ENCODE measurements around the gene CFAP73.
A peak's percentile ranks its signal among the peaks of the same experiment; 100 is the strongest.

The CFAP73 gene

GRCh38 chr12:113149361-113150150 lies at the start of gene CFAP73:
Gene CFAP73, plus strand, starts transcription at chr12:113149724. Its CDS starts 134 bp downstream, at chr12:113149858.
- H3K27me3 Mint-ChIP-seq (ENCODE audit: low read depth): peaks cover 27% of the 10 kb centered on the region
- no peak within 1 kb of the TSS for H3K4me3 Mint-ChIP-seq
- no peaks in the 10 kb centered on the region for H3K9me3 Mint-ChIP-seq
- peaks cover 13% of the 10 kb centered on the region for H3K4me1 Mint-ChIP-seq (ENCODE audit: low read depth)
- H3K36me3 Mint-ChIP-seq (ENCODE audit: low read depth): no peaks in the 10 kb centered on the region
- no peak for DNase-seq (ENCODE audit: low spot score)
- H3K27ac Mint-ChIP-seq: no peak within 1 kb of the TSS

- H3K4me3 Mint-ChIP-seq: no peak overlapping the region
- H3K4me1 Mint-ChIP-seq (ENCODE audit: low read depth): peaks cover 5% of the 10 kb centered on the region
- H3K9me3 Mint-ChIP-seq: no peaks in the 10 kb centered on the region
- DNase-seq (ENCODE audit: low spot score): no peak
- no peaks in the 10 kb centered on the region for H3K36me3 Mint-ChIP-seq (ENCODE audit: low read depth)
- no peaks in the 10 kb centered on the region for H3K27me3 Mint-ChIP-seq (ENCODE audit: low read depth)
- H3K27ac Mint-ChIP-seq: no peak overlapping the region
Measured at GRCh38 chr12:113099764-113100163, 49.8 kb upstream of the CFAP73 start.

DNA sequence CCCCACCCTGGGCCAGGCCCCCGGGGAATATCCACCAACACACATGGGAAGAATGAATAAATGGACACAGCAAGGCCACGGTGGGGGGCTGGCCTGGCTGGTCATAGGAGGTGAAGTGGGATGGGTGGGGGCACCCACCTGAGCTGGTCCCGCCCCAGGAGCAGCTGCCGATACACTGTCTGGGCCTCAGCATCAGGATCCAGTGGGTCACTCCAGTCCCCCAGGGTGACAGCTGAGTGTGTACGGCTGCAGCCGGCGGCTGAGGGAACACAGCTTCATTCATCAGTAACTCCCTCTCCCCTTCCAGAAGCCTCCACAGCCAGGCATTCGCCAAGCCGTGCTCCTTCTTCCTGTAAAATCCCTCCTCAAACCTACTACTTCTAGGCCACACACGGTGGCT lies 47.8 kb upstream of the CFAP73 start:
- no peaks in the 10 kb centered on the region for H3K36me3 Mint-ChIP-seq (ENCODE audit: low read depth)
- peaks cover 5% of the 10 kb centered on the region for H3K4me1 Mint-ChIP-seq (ENCODE audit: low read depth)
- H3K9me3 Mint-ChIP-seq: no peaks in the 10 kb centered on the region
- DNase-seq (ENCODE audit: low spot score): no peak
- no peak overlapping the region for H3K4me3 Mint-ChIP-seq
- no peak overlapping the region for H3K27ac Mint-ChIP-seq
- no peaks in the 10 kb centered on the region for H3K27me3 Mint-ChIP-seq (ENCODE audit: low read depth)

- H3K27ac Mint-ChIP-seq: no peak overlapping the region
- H3K4me1 Mint-ChIP-seq (ENCODE audit: low read depth): peaks cover 5% of the 10 kb centered on the region
- H3K27me3 Mint-ChIP-seq (ENCODE audit: low read depth): no peaks in the 10 kb centered on the region
- no peaks in the 10 kb centered on the region for H3K9me3 Mint-ChIP-seq
- no peak overlapping the region for H3K4me3 Mint-ChIP-seq
- no peak for DNase-seq (ENCODE audit: low spot score)
- no peaks in the 10 kb centered on the region for H3K36me3 Mint-ChIP-seq (ENCODE audit: low read depth)
Measured at GRCh38 chr12:113102811-113103210, 46.7 kb upstream of the CFAP73 start.

GRCh38 chr12:113103756-113104450 lies 45.6 kb upstream of the CFAP73 start:
- DNase-seq (ENCODE audit: low spot score): peak; percentile 31
- H3K27ac Mint-ChIP-seq: no peak overlapping the region

DNA sequence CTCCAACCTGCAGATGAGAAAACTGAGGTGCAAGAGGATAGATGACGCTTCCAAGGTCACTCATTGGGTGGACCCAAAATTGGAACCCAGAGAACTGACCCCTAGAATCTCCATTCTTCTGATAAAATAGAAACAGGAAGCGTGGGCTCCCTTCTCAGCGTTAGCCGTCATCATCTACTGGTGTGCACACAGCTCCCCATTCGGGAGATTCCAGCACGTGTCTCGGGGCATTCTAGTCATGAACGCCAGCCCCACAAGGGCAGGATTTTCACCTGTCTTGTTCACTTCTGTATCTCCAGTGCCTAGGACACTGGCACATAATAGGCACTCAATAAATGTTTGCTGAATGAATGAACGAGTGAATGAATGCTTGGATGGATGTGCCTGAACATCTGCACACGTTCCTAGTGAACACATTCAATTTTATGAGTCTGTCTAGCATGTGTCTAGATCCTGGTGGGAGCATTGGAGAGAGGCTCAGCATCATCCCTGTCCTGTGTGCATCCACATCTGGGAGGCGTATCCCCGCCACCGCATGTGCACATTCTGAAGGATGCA lies 44.5 kb upstream of the CFAP73 start:
- H3K27me3 Mint-ChIP-seq (ENCODE audit: low read depth): no peaks in the 10 kb centered on the region
- H3K36me3 Mint-ChIP-seq (ENCODE audit: low read depth): no peaks in the 10 kb centered on the region
- H3K4me1 Mint-ChIP-seq (ENCODE audit: low read depth): peaks cover 2% of the 10 kb centered on the region
- H3K4me3 Mint-ChIP-seq: no peak overlapping the region
- H3K27ac Mint-ChIP-seq: no peak overlapping the region
- H3K9me3 Mint-ChIP-seq: no peaks in the 10 kb centered on the region
- DNase-seq (ENCODE audit: low spot score): no peak

More at GRCh38 chr12:113103756-113104450, 45.6 kb upstream of the CFAP73 start:
- Mint-ChIP-seq H3K9me3 (no peaks in the 10 kb centered on the region), H3K27me3 (ENCODE audit: low read depth) (no peaks in the 10 kb centered on the region), H3K4me1 (ENCODE audit: low read depth) (peaks cover 2% of the 10 kb centered on the region), H3K36me3 (ENCODE audit: low read depth) (no peaks in the 10 kb centered on the region), H3K4me3 (peak overlapping the region; percentile 73)

DNA sequence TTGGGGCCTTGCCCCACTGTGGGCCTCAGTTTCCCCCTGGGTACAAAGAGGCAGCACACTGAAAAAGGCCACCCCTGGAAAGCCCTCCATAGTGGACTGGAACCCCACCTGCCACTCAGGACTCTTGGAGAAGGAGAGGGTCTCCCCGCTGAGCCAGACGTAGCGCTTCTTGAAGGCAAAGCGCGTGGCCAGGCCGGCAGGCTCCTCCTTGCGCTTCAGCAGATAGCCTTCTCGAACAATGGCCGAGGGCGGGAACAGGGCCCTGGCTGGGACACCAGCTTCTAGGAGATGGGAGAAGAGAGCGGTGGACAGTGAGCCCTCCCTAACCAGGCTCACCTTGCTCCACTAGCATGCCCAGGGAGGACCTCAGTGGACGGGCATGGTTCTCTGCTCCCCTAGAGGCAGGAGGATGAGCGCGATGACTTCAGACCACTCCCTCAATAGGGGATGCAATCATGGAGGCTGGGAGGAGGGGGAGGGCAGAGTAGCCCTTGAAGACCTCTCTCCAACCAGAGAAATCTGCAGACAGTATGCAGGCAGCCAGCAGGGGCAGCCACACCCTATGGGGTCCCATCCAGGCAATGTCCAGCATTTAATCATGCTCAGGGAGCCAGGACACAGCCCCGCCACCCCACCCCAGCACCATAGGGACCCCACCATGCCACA lies 43.8 kb upstream of the CFAP73 start:
- no peaks in the 10 kb centered on the region for H3K27me3 Mint-ChIP-seq (ENCODE audit: low read depth)
- H3K4me1 Mint-ChIP-seq (ENCODE audit: low read depth): peaks cover 2% of the 10 kb centered on the region
- H3K27ac Mint-ChIP-seq: no peak overlapping the region
- H3K36me3 Mint-ChIP-seq (ENCODE audit: low read depth): no peaks in the 10 kb centered on the region
- H3K4me3 Mint-ChIP-seq: no peak overlapping the region
- H3K9me3 Mint-ChIP-seq: no peaks in the 10 kb centered on the region
- no peak for DNase-seq (ENCODE audit: low spot score)

GRCh38 chr12:113106361-113106760 lies 43.2 kb upstream of the CFAP73 start:
- Mint-ChIP-seq H3K27me3 (ENCODE audit: low read depth) (no peaks in the 10 kb centered on the region), H3K36me3 (ENCODE audit: low read depth) (no peaks in the 10 kb centered on the region), H3K9me3 (no peaks in the 10 kb centered on the region), H3K4me1 (ENCODE audit: low read depth) (peaks cover 2% of the 10 kb centered on the region), H3K4me3 (no peak overlapping the region), H3K27ac (no peak overlapping the region)
- no peak for DNase-seq (ENCODE audit: low spot score)

- DNase-seq (ENCODE audit: low spot score): no peak
- no peaks in the 10 kb centered on the region for H3K9me3 Mint-ChIP-seq
- no peaks in the 10 kb centered on the region for H3K27me3 Mint-ChIP-seq (ENCODE audit: low read depth)
- H3K4me3 Mint-ChIP-seq: no peak overlapping the region
- H3K27ac Mint-ChIP-seq: no peak overlapping the region
- H3K36me3 Mint-ChIP-seq (ENCODE audit: low read depth): no peaks in the 10 kb centered on the region
- peaks cover 2% of the 10 kb centered on the region for H3K4me1 Mint-ChIP-seq (ENCODE audit: low read depth)
Measured at GRCh38 chr12:113108308-113108707, 41.2 kb upstream of the CFAP73 start.

DNA sequence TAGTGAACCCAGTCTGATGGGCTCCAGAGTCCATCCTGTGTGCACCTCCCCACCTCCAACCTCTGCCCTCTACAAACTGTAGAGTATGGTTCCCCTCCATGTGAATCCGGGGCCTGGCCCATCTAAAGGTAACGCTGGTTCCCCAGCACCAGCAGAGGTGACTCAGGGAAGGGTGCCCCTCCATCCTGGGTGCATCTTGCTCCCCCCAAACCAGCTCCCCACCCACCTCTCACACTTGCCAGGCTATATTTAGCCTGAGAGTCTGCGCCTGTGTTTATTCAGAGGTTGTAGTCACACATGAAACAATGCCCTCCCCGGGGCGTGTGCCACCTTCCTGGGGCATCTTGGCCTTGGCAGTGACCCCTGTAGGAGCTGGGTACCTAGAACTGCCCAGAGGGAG lies 40.2 kb upstream of the CFAP73 start:
- H3K9me3 Mint-ChIP-seq: no peaks in the 10 kb centered on the region
- DNase-seq (ENCODE audit: low spot score): no peak
- no peak overlapping the region for H3K4me3 Mint-ChIP-seq
- H3K27me3 Mint-ChIP-seq (ENCODE audit: low read depth): no peaks in the 10 kb centered on the region
- H3K36me3 Mint-ChIP-seq (ENCODE audit: low read depth): no peaks in the 10 kb centered on the region
- no peak overlapping the region for H3K27ac Mint-ChIP-seq
- H3K4me1 Mint-ChIP-seq (ENCODE audit: low read depth): no peaks in the 10 kb centered on the region

DNA sequence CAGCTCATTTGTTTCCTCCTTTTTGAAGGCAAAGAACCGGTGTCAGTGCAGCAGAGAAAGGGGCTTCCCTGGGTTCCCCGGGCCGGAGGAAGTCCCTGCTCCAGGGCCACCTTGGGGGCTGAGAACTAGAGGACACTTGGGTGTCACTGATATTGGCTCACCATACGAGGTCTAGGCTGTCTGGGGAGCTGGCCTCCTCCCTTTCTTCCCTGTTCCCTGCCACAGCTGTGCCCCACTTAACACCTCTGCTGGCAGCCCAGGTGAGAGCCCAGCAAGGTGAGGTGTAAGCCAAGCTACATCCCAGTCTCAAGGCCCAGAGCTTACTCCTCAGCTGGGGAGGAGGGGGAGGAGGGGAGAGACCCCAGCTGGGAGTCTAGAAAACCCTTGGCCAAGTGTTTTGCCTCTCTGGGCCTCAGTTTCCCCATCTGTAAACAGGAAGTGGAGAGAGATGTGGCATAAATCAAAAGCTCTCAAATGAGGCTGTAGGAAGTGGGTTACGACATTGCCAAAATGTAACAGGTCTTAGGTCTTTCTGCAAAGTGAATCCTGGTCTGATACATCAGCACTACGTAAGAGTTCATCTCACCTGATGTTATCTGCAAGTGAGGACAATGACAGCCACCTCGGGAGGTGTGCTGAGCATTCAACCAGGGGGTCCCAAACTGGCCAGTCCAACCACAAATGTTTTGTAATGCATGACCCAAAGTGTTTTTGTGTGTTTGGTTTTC lies 39.5 kb upstream of the CFAP73 start:
- no peak overlapping the region for H3K4me3 Mint-ChIP-seq
- no peaks in the 10 kb centered on the region for H3K27me3 Mint-ChIP-seq (ENCODE audit: low read depth)
- no peaks in the 10 kb centered on the region for H3K9me3 Mint-ChIP-seq
- no peak for DNase-seq (ENCODE audit: low spot score)
- H3K36me3 Mint-ChIP-seq (ENCODE audit: low read depth): no peaks in the 10 kb centered on the region
- H3K27ac Mint-ChIP-seq: no peak overlapping the region
- no peaks in the 10 kb centered on the region for H3K4me1 Mint-ChIP-seq (ENCODE audit: low read depth)

DNA sequence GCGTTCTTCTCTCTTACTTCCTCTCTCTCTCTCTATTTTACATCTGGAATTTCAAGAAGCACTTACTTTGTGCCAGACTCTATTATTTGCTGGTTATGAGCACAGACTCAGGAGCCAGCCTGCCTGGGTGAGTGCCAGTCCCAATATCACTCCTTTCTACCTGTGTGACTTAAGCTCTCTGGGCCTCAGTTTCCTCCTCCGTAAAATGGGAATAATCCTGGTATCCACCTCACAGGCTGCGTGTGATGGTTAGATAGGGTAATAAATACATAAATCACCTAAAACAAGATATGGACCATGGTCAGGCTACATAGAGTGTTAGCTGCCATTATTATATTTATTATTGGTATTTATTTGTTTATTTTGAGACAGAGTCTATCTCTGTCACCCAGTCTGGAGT lies 38.3 kb upstream of the CFAP73 start:
- Mint-ChIP-seq H3K27ac (no peak overlapping the region), H3K4me1 (ENCODE audit: low read depth) (no peaks in the 10 kb centered on the region), H3K9me3 (no peaks in the 10 kb centered on the region), H3K36me3 (ENCODE audit: low read depth) (no peaks in the 10 kb centered on the region), H3K4me3 (no peak overlapping the region), H3K27me3 (ENCODE audit: low read depth) (no peaks in the 10 kb centered on the region)
- no peak for DNase-seq (ENCODE audit: low spot score)

- no peak overlapping the region for H3K27ac Mint-ChIP-seq
- no peaks in the 10 kb centered on the region for H3K4me1 Mint-ChIP-seq (ENCODE audit: low read depth)
- no peaks in the 10 kb centered on the region for H3K27me3 Mint-ChIP-seq (ENCODE audit: low read depth)
- DNase-seq (ENCODE audit: low spot score): no peak
- H3K9me3 Mint-ChIP-seq: no peaks in the 10 kb centered on the region
- no peak overlapping the region for H3K4me3 Mint-ChIP-seq
- H3K36me3 Mint-ChIP-seq (ENCODE audit: low read depth): no peaks in the 10 kb centered on the region
Measured at GRCh38 chr12:113112043-113112899, 37.3 kb upstream of the CFAP73 start.

Data from T-helper 2 cell treated with Interferon-gamma antibody and Interleukin-4, amounts not matched to agents 5 μg/mL and 100 μg/mL, for 36 hours (primary cell).